Loucy (cell line): ENCODE measurements around the gene RILPL1.

Source experiments
- EZH2phosphoT487 ChIP-seq: fragments of 200-600 bp; IDR thresholded peaks from 2 replicates; pipeline ENCODE4 v1.6.1; 2018; ENCODE audit warnings: antibody characterized with exemption, mild to moderate bottlenecking, moderate library complexity, borderline replicate concordance
- TF ChIP-seq, protein P1 (sequence below): fragments of 200-600 bp; sonication (generic); conservative IDR thresholded peaks from 2 replicates; pipeline ENCODE4 v1.5.1; 2014; ENCODE audit warnings: mild to moderate bottlenecking, antibody characterized with exemption, low read length

DNA sequence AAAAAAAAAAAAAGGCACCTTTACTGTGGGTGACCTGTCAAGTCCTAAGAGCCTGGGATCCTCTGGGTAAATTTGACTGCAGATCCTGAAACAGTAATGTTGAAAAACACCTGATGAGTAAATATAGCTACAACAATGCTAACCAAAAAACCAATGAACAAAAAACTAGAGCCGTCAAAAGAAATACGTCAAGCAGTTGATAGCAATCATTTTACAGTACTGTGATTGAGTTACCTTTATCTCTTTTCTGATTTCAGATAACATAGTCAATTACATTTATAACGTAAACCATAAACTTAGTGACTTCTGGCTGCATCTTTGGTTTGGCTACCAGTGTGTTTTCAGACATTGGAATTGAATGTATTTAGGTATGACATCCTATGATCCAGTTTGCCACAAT is 44.7 kb upstream of the RILPL1 start:
- TF ChIP-seq, protein P1, sequence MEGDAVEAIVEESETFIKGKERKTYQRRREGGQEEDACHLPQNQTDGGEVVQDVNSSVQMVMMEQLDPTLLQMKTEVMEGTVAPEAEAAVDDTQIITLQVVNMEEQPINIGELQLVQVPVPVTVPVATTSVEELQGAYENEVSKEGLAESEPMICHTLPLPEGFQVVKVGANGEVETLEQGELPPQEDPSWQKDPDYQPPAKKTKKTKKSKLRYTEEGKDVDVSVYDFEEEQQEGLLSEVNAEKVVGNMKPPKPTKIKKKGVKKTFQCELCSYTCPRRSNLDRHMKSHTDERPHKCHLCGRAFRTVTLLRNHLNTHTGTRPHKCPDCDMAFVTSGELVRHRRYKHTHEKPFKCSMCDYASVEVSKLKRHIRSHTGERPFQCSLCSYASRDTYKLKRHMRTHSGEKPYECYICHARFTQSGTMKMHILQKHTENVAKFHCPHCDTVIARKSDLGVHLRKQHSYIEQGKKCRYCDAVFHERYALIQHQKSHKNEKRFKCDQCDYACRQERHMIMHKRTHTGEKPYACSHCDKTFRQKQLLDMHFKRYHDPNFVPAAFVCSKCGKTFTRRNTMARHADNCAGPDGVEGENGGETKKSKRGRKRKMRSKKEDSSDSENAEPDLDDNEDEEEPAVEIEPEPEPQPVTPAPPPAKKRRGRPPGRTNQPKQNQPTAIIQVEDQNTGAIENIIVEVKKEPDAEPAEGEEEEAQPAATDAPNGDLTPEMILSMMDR, result no peak
- no peak for TF ChIP-seq EZH2phosphoT487
